Fibroblast of the aortic adventitia (primary cell): ENCODE measurements around the gene C18orf32. TPM values are rescaled to one million over a fixed set of nuclear protein-coding genes. Genes with fewer than 3 reads are reported as not detected.
"Not testable (repeated sequence)": the region's sequence is repeated elsewhere in the genome, so short reads cannot be mapped to it uniquely, and the experiment has no call there.

Source experiments
- DNase-seq: peaks from one replicate; pipeline ENCODE4 v3.0.0-alpha.2; 2010; ENCODE audit warnings: low read depth
- H3K4me3 ChIP-seq: 2 replicates; pipeline ENCODE4 v1.5.1; 2011; ENCODE audit warnings: low read depth, mild to moderate bottlenecking, control low read depth, low read length, moderate library complexity
- total RNA-seq: library from RNA; depleted of rRNA; stranded (reverse); fragments of >200 nt; gene quantifications from 2 replicates; pipeline ENCODE4 v1.2.3, GENCODE V29; 2012; ENCODE audit warnings: low replicate concordance
- TF ChIP-seq, protein P1 (sequence below): IDR thresholded peaks from 2 replicates; pipeline ENCODE4 v1.5.1; 2011; ENCODE audit warnings: mild to moderate bottlenecking, low read length, control low read depth, inconsistent platforms; ENCODE audit not compliant: insufficient read depth

C18orf32 gene
- total RNA-seq, 1 donor, result 33.2 TPM

DNA sequence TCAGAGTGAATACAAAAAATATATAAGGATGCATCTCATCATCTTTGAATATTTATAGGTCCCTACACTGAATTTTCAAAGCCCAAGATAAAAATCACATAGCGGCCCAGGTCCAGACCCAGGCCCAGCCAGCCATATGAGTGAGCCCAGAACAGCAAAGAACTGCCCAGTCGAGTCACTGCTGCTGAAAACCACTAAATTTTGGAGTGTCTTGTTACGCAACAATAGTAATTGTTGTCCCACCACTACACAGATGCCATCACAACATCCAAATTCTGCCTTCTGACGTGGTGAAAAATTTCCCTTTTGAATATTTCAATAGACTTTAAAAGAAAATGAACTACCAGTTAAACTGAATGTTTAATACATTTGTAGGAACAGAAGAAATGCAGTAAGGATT is 5.7 kb downstream of the C18orf32 start:
- H3K4me3 ChIP-seq, result no peak overlapping the region
- TF ChIP-seq, protein P1, sequence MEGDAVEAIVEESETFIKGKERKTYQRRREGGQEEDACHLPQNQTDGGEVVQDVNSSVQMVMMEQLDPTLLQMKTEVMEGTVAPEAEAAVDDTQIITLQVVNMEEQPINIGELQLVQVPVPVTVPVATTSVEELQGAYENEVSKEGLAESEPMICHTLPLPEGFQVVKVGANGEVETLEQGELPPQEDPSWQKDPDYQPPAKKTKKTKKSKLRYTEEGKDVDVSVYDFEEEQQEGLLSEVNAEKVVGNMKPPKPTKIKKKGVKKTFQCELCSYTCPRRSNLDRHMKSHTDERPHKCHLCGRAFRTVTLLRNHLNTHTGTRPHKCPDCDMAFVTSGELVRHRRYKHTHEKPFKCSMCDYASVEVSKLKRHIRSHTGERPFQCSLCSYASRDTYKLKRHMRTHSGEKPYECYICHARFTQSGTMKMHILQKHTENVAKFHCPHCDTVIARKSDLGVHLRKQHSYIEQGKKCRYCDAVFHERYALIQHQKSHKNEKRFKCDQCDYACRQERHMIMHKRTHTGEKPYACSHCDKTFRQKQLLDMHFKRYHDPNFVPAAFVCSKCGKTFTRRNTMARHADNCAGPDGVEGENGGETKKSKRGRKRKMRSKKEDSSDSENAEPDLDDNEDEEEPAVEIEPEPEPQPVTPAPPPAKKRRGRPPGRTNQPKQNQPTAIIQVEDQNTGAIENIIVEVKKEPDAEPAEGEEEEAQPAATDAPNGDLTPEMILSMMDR, result no peak
- peak; percentile 27 for DNase-seq

DNA sequence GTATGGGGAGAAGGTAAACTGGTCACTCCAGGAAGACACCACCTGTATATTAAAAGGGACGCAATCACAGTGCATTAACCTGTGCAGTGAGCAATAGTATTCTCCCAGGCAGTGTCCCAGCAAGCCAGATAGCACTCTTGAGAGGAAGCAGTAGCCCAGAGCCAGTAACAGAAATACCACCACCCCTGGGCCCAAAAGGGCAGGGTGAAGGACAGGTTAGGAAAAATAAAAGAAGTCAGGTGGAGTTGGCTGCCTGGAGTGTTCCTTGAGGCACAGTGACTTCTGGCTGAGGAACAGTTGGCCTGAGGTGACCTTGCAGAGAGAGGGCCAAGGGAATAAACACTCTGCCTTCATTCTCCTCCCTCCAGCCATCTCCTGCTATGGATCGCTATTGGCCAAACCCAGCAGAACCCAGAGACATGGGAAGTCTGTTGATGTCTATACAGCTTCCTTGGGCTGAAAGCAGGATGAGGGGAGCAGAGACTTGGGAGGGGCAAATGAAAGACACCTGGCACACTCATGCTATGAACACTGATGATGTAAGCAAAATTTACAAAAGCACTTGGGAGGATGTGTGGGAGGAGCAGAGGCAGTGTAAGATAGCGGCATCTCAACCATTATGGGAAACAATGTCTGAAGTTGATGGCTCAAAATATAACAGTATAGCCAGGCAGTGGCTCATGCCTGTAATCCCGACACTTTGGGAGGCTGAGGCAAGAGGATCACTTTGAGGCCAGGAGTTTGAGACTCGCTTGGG is 7.5 kb downstream of the C18orf32 start:
- TF ChIP-seq, protein P1, result no peak
- DNase-seq, result no peak
- H3K4me3 ChIP-seq, result no peak overlapping the region

DNA sequence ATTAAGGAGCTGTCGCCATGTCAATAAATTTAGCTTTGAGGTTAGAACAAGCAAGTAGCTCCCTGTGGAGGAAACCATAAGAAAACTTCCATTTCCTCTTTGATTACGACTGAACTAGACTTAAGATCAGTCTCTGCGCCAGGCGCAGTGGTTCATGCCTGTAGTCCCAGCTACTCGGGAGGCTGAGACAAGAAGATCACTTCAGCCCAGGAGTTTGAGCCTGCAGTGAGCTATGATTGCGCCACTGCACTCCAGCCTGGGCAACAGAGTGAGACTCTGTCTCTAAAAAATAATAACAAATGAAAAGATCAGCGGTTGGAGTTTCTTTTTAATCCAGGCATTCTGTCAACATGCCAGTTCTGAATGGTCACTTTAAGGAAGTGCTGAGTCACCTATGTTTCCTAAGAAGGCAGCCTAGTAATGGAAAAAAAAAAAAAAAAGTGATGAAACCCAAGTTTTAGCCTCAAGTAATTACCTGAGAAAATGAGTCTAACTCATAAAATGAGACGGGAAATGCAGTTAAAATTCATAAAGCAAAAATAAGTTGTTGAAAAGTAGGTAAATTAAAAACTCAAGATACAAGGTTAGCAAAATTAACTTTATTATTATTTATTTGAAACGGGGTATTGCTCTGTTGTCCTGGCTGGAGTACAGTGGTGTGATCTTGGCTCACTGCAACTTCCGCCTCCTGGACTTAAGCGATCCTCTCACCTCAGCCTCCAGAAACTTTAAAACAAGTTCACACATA is 10.2 kb downstream of the C18orf32 start:
- TF ChIP-seq, protein P1, result no peak
- no peak overlapping the region for H3K4me3 ChIP-seq
- DNase-seq, result peak; percentile 88

DNA sequence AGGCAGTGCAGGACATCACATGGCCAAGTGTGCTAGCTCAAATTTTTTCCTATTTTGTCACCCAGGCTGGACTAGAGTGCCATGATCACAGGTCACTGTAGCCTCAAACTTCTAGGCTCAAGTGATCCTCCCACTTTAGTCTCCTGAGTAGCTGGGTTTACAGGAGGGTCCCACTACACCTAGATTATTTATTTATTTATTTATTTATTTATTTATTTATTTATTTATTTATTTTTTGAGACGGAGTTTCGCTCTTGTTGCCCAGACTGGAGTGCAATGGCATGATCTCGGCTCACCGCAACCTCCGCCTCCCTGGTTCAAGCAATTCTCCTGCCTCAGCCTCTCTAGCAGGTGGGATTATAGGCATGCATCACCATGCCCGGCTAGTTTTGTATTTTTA is 12.1 kb downstream of the C18orf32 start:
- not testable (repeated sequence) for H3K4me3 ChIP-seq, DNase-seq

DNA sequence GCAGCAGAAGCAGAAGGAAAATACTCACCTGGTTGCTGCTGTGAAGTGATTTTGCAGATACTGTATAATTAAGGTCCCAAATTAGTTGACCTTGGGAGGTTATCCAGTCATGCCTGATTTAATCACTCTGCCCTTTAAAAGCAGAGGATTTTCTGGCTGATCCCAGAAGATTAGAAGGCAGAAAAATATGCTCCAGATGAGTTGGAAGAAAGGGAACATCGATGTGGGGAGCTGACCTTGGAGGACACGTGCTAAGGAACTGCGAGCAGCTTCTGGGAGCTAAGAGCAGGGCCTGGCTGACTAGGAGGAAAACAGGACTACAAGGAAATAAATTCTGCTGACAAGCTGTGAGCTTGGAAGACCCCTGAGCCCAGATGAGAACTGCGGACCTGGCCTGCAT is 13.3 kb downstream of the C18orf32 start:
- no peak overlapping the region for H3K4me3 ChIP-seq
- TF ChIP-seq, protein P1, result no peak
- DNase-seq, result no peak

DNA sequence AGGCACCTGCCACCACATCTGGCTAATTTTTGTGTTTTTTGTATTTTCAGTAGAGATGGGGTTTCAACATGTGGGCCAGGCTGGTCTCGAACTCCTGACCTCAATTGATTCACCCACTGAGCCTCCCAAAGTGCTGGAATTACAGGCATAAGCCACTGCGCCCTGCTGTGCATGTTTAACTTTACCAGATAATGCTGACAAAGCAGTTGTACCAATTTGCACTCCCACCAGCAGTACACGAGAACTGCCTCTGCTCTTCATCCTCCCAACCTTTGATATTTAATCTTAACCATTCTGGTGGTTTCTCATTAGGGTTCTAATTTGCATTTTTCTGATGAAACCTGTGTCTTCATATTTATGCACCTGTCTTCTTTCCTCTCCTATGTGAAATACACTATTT is 14.6 kb downstream of the C18orf32 start:
- TF ChIP-seq, protein P1, result no peak
- H3K4me3 ChIP-seq, result no peak overlapping the region
- DNase-seq, result no peak

DNA sequence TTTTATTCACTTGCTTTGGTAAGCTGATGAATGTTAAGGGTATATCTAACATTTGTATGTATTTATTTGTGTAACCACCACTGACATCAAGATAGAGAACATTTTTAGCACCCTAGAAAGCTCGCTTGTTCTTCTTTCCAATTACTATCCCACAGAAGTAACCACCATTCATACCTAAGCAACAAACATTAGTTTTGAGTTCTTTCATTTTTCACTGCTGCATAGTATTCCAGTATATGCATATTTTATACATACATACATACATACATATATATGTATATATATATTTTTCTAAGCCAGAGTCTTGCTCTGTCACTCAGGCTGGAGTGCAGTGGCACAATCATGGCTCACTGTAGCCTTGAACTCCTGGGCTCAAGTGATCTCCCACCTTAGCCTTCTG is 15.5 kb downstream of the C18orf32 start:
- no peak for DNase-seq
- no peak overlapping the region for H3K4me3 ChIP-seq
- TF ChIP-seq, protein P1, result no peak
